HCT116 (cell line): ENCODE measurements around the gene RNF13. TPM values are rescaled to one million over a fixed set of nuclear protein-coding genes. Genes with fewer than 3 reads are reported as not detected.

Experiments used
- ATAC-seq: fragments of 200-7000 bp; cut with Tn5 transposase; 2 replicates; pipeline ENCODE4 v1.9.1; 2020; ENCODE audit warnings: mild to moderate bottlenecking, moderate library complexity
- BruUV-seq: library from RNA; stranded (reverse); fragments of 400-500 nt; replicated peaks from 2 replicates; lab custom pipeline; 2021; lab: Mats Ljungman, UMichigan
- CTCF ChIA-PET: fragments of 300-600 bp; sonication (Branson Sonifier 250); formaldehyde crosslinking; loops from one replicate; lab custom pipeline; 2021; ENCODE audit warnings: antibody characterized with exemption; lab: Charles Lee
- POLR2A ChIA-PET: fragments of 300-600, 350-600 bp; sonication (Branson Sonifier 250); formaldehyde crosslinking; loops from one replicate; lab custom pipeline; 2021; ENCODE audit warnings: antibody characterized with exemption; lab: Charles Lee
- RAD21 ChIA-PET, 2 experiments: fragments of 300-600 bp; sonication (Branson Sonifier 250); formaldehyde crosslinking; loops; one replicate each; lab custom pipeline; 2023; ENCODE audit warnings: low total read pairs in 2 of 2; ENCODE audit not compliant: uncharacterized antibody in 2 of 2, unreplicated experiment in 2 of 2, low non-redundant PET in 1 of 2; lab: Charles Lee
- DNase-seq: peaks from one replicate; pipeline ENCODE4 v3.0.0-alpha.2; 2010; ENCODE audit warnings: low read depth, low spot score
- H2AFZ ChIP-seq: fragments of 200-600 bp; shearing (Covaris generic), sonication (generic); 2 replicates; pipeline ENCODE4 v1.6.1; 2017; ENCODE audit warnings: low read depth, mixed run types, mixed read lengths, antibody characterized with exemption, low read length; ENCODE audit not compliant: poor library complexity, severe bottlenecking
- H3K27ac ChIP-seq: 2 replicates; pipeline ENCODE4 v1.5.1; 2012; ENCODE audit warnings: low read depth, low read length
- H3K27me3 ChIP-seq: fragments of 200-600 bp; sonication (generic); 2 replicates; pipeline ENCODE4 v1.6.1; 2016; ENCODE audit warnings: mixed run types, low read length, mixed read lengths; ENCODE audit not compliant: insufficient read depth
- H3K36me3 ChIP-seq, 2 experiments: fragments of 200-500 bp in 1 of 2; fragments of 200-600 bp in 1 of 2; sonication (Bioruptor generic) in 1 of 2; sonication (generic) in 1 of 2; 2 replicates each; pipeline versions ENCODE4 v1.5.1 to v1.6.1; 2014 to 2016; ENCODE audit warnings: low read length in 2 of 2, inconsistent platforms in 1 of 2, mixed read lengths in 1 of 2, mixed run types in 1 of 2; ENCODE audit not compliant: insufficient read depth in 2 of 2, control insufficient read depth in 1 of 2
- H3K4me1 ChIP-seq, 2 experiments: fragments of 200-600 bp in 1 of 2; sonication (generic) in 1 of 2; 2 replicates each; pipeline versions ENCODE4 v1.5.1 to v1.6.1; 2012 to 2017; ENCODE audit warnings: low read length in 2 of 2, inconsistent platforms in 1 of 2, mild to moderate bottlenecking in 1 of 2, mixed read lengths in 1 of 2, mixed run types in 1 of 2, moderate library complexity in 1 of 2; ENCODE audit not compliant: insufficient read depth in 2 of 2, control insufficient read depth in 1 of 2
- H3K4me2 ChIP-seq: fragments of 200-600 bp; sonication (generic); 2 replicates; pipeline ENCODE4 v1.6.1; 2017; ENCODE audit warnings: mixed run types, low read length, mixed read lengths
- H3K4me3 ChIP-seq, 2 experiments: fragments of 200-600 bp in 1 of 2; sonication (generic) in 1 of 2; replicated peaks in 1 of 2; 2 replicates each; pipeline ENCODE4 v1.5.1; 2011 to 2016; ENCODE audit warnings: low read length in 2 of 2, control low read depth in 1 of 2, low read depth in 1 of 2, mild to moderate bottlenecking in 1 of 2, mixed read lengths in 1 of 2, mixed run types in 1 of 2
- H3K79me2 ChIP-seq: fragments of 200-600 bp; sonication (generic); 2 replicates; pipeline ENCODE4 v1.6.1; 2017; ENCODE audit warnings: mild to moderate bottlenecking, mixed run types, low read length, moderate library complexity, mixed read lengths; ENCODE audit not compliant: insufficient read depth
- H3K9ac ChIP-seq: fragments of 200-600 bp; sonication (generic); 2 replicates; pipeline ENCODE4 v1.6.1; 2016; ENCODE audit warnings: low read length, mixed read lengths
- H3K9me2 ChIP-seq: fragments of 200-600 bp; sonication (generic), shearing (Covaris generic); 2 replicates; pipeline ENCODE4 v1.6.1; 2017; ENCODE audit warnings: mixed run types, mild to moderate bottlenecking, moderate library complexity; ENCODE audit not compliant: insufficient read depth
- H3K9me3 ChIP-seq, 2 experiments: fragments of 200-500 bp in 1 of 2; fragments of 200-600 bp in 1 of 2; sonication (Bioruptor generic) in 1 of 2; sonication (generic) in 1 of 2; 2 replicates each; pipeline ENCODE4 v1.6.1; 2014 to 2017; ENCODE audit warnings: low read length in 2 of 2, mixed read lengths in 2 of 2, inconsistent platforms in 1 of 2, low read depth in 1 of 2, mild to moderate bottlenecking in 1 of 2, mixed run types in 1 of 2, moderate library complexity in 1 of 2; ENCODE audit not compliant: control insufficient read depth in 1 of 2, insufficient read depth in 1 of 2
- H4K20me1 ChIP-seq: fragments of 200-600 bp; sonication (generic), shearing (Covaris generic); 2 replicates; pipeline ENCODE4 v1.6.1; 2017; ENCODE audit warnings: mixed run types, mild to moderate bottlenecking, moderate library complexity; ENCODE audit not compliant: insufficient read depth
- ELF1 ChIP-seq: IDR thresholded peaks from 2 replicates; pipeline ENCODE4 v1.6.1; 2012; ENCODE audit warnings: low read depth, borderline replicate concordance
- EZH2 ChIP-seq: fragments of 200-600 bp; sonication (generic); IDR thresholded peaks from 2 replicates; pipeline ENCODE4 v1.6.1; 2017; ENCODE audit warnings: antibody characterized with exemption, mixed run types
- RAD21 ChIP-seq: IDR thresholded peaks from 2 replicates; pipeline ENCODE4 v1.6.1; 2012; ENCODE audit warnings: low read depth, mild to moderate bottlenecking
- ZBTB33 ChIP-seq: IDR thresholded peaks from 2 replicates; pipeline ENCODE4 v1.6.1; 2011; ENCODE audit warnings: mild to moderate bottlenecking, low read length, moderate library complexity; ENCODE audit not compliant: insufficient replicate concordance; ENCODE audit errors: extremely low read depth
- ZFX ChIP-seq: fragments of 450-650 bp; IDR thresholded peaks from 2 replicates; pipeline ENCODE4 v1.6.1; 2017
- ZNF274 ChIP-seq: fragments of 200-500 bp; sonication (Bioruptor generic); IDR thresholded peaks from 2 replicates; pipeline ENCODE4 v1.6.1; 2014; ENCODE audit warnings: mild to moderate bottlenecking, low read depth, low read length, inconsistent platforms
- intact Hi-C: fragments of 100-400 bp; cut with micrococcal nuclease; formaldehyde crosslinking; loops from 2 replicates; pipeline ENCODE4 v1.10.0; 2022
- total RNA-seq: library from RNA; stranded (reverse); gene quantifications from one replicate; pipeline ENCODE4 v1.2.1, GENCODE V29; 2021; ENCODE audit not compliant: unreplicated experiment

Gene RNF13
- total RNA-seq, 1 experiment from 2014 or later = 39.9 TPM

- TF ChIP-seq ZBTB33 (no peak), ZNF274 (no peak), RAD21 (no peak), EZH2 (no peak)
- ChIA-PET RAD21 (no interaction called here), POLR2A (no interaction called here), CTCF (no interaction called here)
- H3K4me3 ChIP-seq = no peak overlapping the region
- peaks cover 4% of the 10 kb centered on the region; the same call in 1 of the 2 replicates for H3K79me2 ChIP-seq
- ATAC-seq (no peak), DNase-seq (no peak)
- no peaks in the 10 kb centered on the region for H3K27me3 ChIP-seq
- H4K20me1 ChIP-seq = 0 out of 2 replicates have a peak, but pooled peaks cover 5% of the 10 kb centered on the region
- peaks cover 3 to 16% of the 10 kb centered on the region in 2 experiments; a peak in 2 of 4 replicates for H3K4me1 ChIP-seq
- no peak overlapping the region for H3K4me2 ChIP-seq
- H3K36me3 ChIP-seq = no peaks in the 10 kb centered on the region
- no peak overlapping the region for H3K9ac ChIP-seq
- intact Hi-C loops = no loop called here
- H2AFZ ChIP-seq = no peak overlapping the region
- BruUV-seq = no TSS peak
- no peak overlapping the region for H3K27ac ChIP-seq
- no peaks in the 10 kb centered on the region for H3K9me2 ChIP-seq
- H3K9me3 ChIP-seq = no peaks in the 10 kb centered on the region
These were observed 82.3 kb downstream of the RNF13 start for GRCh38 chr3:149895339-149895738.

GRCh38 chr3:149895769-149896168 is 82.8 kb downstream of the RNF13 start:
- no peak for TF ChIP-seq EZH2
- TF ChIP-seq ZFX = no peak
- TF ChIP-seq ELF1 = no peak
- POLR2A ChIA-PET = no interaction called here
- RAD21 ChIA-PET = no interaction called here
- Histone ChIP-seq H3K9me3 (no peaks in the 10 kb centered on the region), H4K20me1 (0 out of 2 replicates have a peak, but pooled peaks cover 5% of the 10 kb centered on the region), H3K27ac (no peak overlapping the region), H3K9ac (no peak overlapping the region), H3K27me3 (no peaks in the 10 kb centered on the region), H3K79me2 (peaks cover 3% of the 10 kb centered on the region; the same call in 1 of the 2 replicates), H2AFZ (no peak overlapping the region), H3K4me2 (no peak overlapping the region), H3K4me1 (peaks cover 3 to 16% of the 10 kb centered on the region in 2 experiments; a peak in 2 of 4 replicates), H3K9me2 (no peaks in the 10 kb centered on the region), H3K36me3 (no peaks in the 10 kb centered on the region), H3K4me3 (no peak overlapping the region)
- DNase-seq (no peak), ATAC-seq (no peak)
- BruUV-seq = no TSS peak
- intact Hi-C loops = no loop called here
- CTCF ChIA-PET = no interaction called here
